Fibroblast of mammary gland (primary cell): ENCODE measurements around the gene EEF2K.
A peak's percentile ranks its signal among the peaks of the same experiment; 100 is the strongest.
"Not testable (repeated sequence)": the region's sequence is repeated elsewhere in the genome, so short reads cannot be mapped to it uniquely, and the experiment has no call there.

Source experiments
- DNase-seq: peaks from one replicate; pipeline ENCODE4 v3.0.0-alpha.2; 2010; ENCODE audit warnings: low read depth
- H3K4me3 ChIP-seq: 2 replicates; pipeline ENCODE4 v1.5.1; 2011; ENCODE audit warnings: low read depth, mild to moderate bottlenecking, low read length, moderate library complexity; ENCODE audit not compliant: control insufficient read depth
- CTCF ChIP-seq: conservative IDR thresholded peaks from 2 replicates; pipeline ENCODE4 v1.5.1; 2011; ENCODE audit warnings: low read depth, low read length, inconsistent platforms; ENCODE audit not compliant: control insufficient read depth, insufficient read depth

Gene EEF2K

DNA sequence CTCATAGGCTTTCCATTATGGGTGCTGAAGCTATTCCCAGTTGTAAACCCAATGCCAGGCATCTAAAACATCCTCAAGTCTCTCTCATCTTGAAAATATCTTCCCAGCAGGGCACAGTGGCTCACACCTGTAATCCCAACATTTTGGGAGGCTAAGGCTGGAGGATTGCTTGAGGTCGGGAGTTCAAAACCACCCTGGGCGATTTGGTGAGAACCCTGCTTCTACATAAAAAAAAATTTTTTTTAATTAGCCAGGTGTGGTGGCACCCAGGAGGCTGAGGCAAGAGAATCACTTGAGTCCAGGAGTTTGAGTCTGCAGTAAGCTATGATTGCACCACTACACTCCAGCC lies 13.0 kb upstream of the EEF2K start:
- no peak for DNase-seq
- no peak for TF ChIP-seq CTCF
- peak overlapping the region; percentile 19 for H3K4me3 ChIP-seq

DNA sequence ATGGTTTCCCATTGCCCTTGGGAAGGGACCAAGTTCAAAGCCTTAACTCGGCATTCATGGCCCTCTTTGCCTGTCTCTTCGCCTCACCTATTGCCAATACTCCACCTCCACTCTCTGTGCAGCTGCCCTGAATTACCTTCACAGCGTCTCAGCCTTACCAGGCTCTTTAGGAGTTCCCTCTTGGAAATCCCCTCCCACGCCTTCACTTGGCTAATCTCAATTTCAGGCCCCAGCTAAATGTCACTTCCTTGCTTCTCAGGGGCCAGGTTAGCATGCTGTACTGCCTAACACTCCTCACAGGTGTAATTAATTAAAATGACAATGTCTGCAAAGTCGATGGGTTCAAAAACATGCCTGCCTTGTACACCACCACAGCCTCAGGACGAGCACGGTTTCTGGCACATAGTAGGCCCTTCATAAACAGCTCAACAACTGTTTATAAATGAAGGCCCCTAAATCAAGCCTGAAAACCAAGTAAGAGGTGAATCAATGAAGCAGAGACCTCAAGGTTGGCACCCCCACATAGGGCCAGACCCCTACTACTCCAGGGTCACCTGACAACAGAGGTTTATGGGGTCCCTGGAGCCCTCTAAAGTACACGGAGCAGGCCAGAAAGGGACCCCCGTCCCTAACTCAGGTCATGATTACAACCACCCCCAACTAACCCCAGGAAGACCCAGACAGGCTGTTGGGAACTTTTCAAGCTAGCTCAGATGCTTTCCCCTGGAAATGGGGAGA lies 11.2 kb upstream of the EEF2K start:
- DNase-seq = no peak
- no peak for TF ChIP-seq CTCF
- H3K4me3 ChIP-seq = no peak overlapping the region

DNA sequence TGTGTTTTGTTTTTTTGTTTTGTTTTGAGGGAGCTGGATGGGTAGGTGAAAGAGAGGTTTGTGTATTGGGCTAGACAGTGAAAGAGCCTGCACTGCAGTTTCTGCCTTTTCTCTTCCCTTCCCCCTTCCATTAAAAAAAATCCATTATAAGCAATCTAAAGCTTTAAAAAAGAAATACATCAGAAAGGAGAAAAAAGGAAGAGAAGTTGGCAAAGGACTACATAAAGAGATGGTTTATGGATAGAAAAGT lies 10.7 kb upstream of the EEF2K start:
- no peak for TF ChIP-seq CTCF
- no peak overlapping the region for H3K4me3 ChIP-seq
- no peak for DNase-seq

DNA sequence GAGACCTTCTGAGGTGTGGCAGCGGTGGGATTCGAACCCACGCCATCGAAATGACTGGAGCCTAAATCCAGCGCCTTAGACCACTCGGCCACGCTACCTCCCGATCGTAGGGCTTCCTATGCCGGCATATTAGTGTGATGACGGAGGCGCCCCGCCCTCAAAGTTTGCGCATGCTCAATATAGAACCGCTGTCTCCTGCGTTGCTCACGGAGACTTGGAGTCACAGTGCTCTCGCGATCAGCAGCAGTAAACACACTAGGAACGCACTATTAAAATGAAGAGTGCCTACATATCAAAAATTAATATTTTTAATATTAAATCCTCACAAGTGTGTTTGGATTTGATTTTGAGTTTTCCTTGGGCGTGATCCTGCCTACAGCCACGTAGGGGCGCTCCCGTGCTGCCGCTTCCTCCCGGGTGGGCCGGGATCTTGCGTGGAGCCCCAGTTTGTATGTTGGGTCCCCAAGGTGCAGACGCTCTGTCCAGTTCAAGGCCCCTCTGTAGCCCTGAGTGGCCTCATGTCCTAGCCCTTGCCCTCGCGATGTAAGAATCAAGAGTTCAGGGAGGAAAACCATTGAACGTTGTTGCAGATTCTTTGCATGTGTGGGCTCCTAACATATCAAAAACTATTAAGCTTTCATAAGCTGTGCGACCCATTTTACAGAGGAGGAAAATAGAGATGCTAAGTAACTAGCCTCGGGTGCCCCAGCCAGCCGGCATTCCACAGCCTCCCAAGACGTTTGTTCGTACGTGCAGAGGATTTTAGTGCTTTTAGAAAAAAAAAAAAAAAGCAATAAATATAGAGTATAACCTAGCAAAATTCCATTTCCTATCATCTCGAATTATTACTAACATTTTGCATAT lies 10.2 kb upstream of the EEF2K start:
- peak; percentile 86 for DNase-seq
- peak overlapping the region; percentile 65 for H3K4me3 ChIP-seq
- peak; percentile 87 for TF ChIP-seq CTCF

GRCh38 chr16:22196559-22197168 lies 9.4 kb upstream of the EEF2K start:
- peak overlapping the region; percentile 65 for H3K4me3 ChIP-seq

DNA sequence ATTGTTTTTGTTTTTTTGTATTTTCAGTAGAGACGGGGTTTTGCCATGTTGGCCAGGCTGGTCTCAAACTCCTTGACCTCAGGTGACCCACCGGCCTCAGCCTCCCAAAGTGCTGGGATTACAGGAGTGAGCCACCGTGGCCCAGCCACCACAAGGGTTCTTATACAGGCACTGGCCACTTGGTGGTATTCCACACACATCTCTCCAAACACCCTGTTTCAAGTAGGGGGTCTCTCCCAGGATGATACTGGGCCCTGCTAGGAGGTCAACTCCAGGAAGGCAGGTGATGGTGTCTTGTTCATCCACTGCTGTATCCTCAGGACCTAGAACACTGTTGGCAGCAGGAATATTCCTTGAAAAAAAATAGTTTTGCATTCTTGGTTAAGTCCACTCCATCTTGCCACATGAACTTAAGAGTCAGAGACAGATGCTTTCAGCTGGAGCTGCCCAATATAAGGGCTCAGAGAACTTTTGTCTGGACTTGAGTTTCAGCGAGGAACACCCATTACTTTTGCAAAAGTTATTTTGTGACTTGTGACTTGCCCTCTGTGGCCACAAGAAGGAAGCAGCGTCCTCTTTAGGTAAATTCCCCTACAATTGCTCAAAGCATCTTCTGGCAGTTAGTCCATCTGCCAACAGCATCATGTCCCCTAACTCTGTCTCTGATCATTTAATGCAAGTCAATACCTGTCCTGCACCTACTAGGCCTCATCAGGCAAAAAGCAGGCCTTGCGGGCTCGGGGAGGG lies 7.4 kb upstream of the EEF2K start:
- no peak overlapping the region for H3K4me3 ChIP-seq
- DNase-seq = peak; percentile 40
- no peak for TF ChIP-seq CTCF

More at GRCh38 chr16:22196559-22197168, 9.4 kb upstream of the EEF2K start:
- not testable (repeated sequence) for DNase-seq
